K562 (cell line): ENCODE results near the gene TENM3. TPM values are rescaled to one million over a fixed set of nuclear protein-coding genes. Genes with fewer than 3 reads are reported as not detected.

Source experiments
- ATAC-seq: fragments of 200-7000 bp; cut with Tn5 transposase; 3 replicates; pipeline ENCODE4 v1.9.1; 2020; ENCODE audit warnings: moderate library complexity
- BruUV-seq: library from RNA; stranded (reverse); fragments of 400-500 nt; replicated peaks from 2 replicates; lab custom pipeline; 2021; lab: Mats Ljungman, UMichigan
- CTCF ChIA-PET: fragments of 300-600 bp; formaldehyde crosslinking; extraction: SDS; loops from one replicate; lab custom pipeline; 2021; ENCODE audit warnings: low intra/inter-chr PET ratio; lab: Yijun Ruan, JAX
- POLR2A ChIA-PET: fragments of 300-600, 350-650 bp; sonication (Branson Sonifier 250); formaldehyde crosslinking; extraction: SDS; loops from one replicate; lab custom pipeline; 2021; ENCODE audit warnings: antibody characterized with exemption, inconsistent platforms; lab: Yijun Ruan, JAX
- DNase-seq, 4 experiments: peaks; one replicate each; pipeline versions ENCODE4 v3.0.0 to v3.0.0-alpha.2; 2011 to 2018; ENCODE audit warnings: low spot score in 3 of 4, mixed read lengths in 3 of 4; ENCODE audit errors: extremely low read depth in 1 of 4
- FAIRE-seq: peaks from 2 replicates; lab custom pipeline; 2011; peaks lifted over from hg19 to GRCh38; lab: Jason Lieb, UNC
- H2AFZ ChIP-seq: 2 replicates; pipeline ENCODE4 v1.6.0; 2011; ENCODE audit warnings: low read depth, low read length, control low read depth, inconsistent platforms
- H3K27ac ChIP-seq: fragments of 200-600 bp; 3 replicates; pipeline ENCODE4 v1.8.0; 2011; ENCODE audit warnings: low read depth, mild to moderate bottlenecking, control low read depth, inconsistent platforms, low read length, moderate library complexity, mixed read lengths; ENCODE audit errors: extremely low read depth
- H3K27me3 ChIP-seq, 2 experiments: fragments of 300-600 bp in 1 of 2; 2 replicates in 1 of 2; 3 replicates in 1 of 2; pipeline versions ENCODE4 v1.6.0 to v1.8.0; 2011; ENCODE audit warnings: inconsistent platforms in 2 of 2, low read length in 2 of 2, mild to moderate bottlenecking in 1 of 2, mixed read lengths in 1 of 2, moderate library complexity in 1 of 2; ENCODE audit not compliant: control insufficient read depth in 2 of 2, insufficient read depth in 2 of 2
- H3K36me3 ChIP-seq: fragments of 300-600 bp; 3 replicates; pipeline ENCODE4 v1.8.0; 2011; ENCODE audit warnings: mild to moderate bottlenecking, low read length, inconsistent platforms; ENCODE audit not compliant: control insufficient read depth, insufficient read depth
- H3K4me1 ChIP-seq, 2 experiments: fragments of 200-600 bp in 1 of 2; replicated peaks in 1 of 2; 2 replicates in 1 of 2; 3 replicates in 1 of 2; pipeline versions ENCODE4 v1.5.1 to v1.8.0; 2011; ENCODE audit warnings: inconsistent platforms in 2 of 2, low read length in 2 of 2, mild to moderate bottlenecking in 1 of 2, mixed read lengths in 1 of 2, moderate library complexity in 1 of 2; ENCODE audit not compliant: control insufficient read depth in 2 of 2, insufficient read depth in 2 of 2
- H3K4me2 ChIP-seq: 2 replicates; pipeline ENCODE4 v1.6.1; 2011; ENCODE audit warnings: low read length, control low read depth, inconsistent platforms, mixed read lengths; ENCODE audit not compliant: insufficient read depth
- H3K4me3 ChIP-seq: fragments of 200-600 bp; sonication (generic), shearing (Covaris generic); 2 replicates; pipeline ENCODE4 v1.5.1; 2016; ENCODE audit warnings: control low read depth, inconsistent platforms
- H3K79me2 ChIP-seq: fragments of 200-600 bp; 3 replicates; pipeline ENCODE4 v1.8.0; 2011; ENCODE audit warnings: low read length, inconsistent platforms; ENCODE audit not compliant: control insufficient read depth, insufficient read depth
- H3K9ac ChIP-seq, 2 experiments: 2 replicates each; pipeline versions ENCODE4 v1.6.0 to v1.6.1; 2011; ENCODE audit warnings: low read depth in 2 of 2, low read length in 2 of 2, control low read depth in 1 of 2, inconsistent platforms in 1 of 2, mild to moderate bottlenecking in 1 of 2, mixed read lengths in 1 of 2; ENCODE audit not compliant: insufficient read depth in 1 of 2
- H3K9me1 ChIP-seq: one replicate; pipeline ENCODE4 v1.6.0; 2011; ENCODE audit warnings: inconsistent platforms, mild to moderate bottlenecking, low read length, moderate library complexity; ENCODE audit not compliant: control insufficient read depth, insufficient read depth
- H3K9me3 ChIP-seq: replicated peaks from 2 replicates; pipeline ENCODE4 v1.5.1; 2011; ENCODE audit warnings: low read depth, low read length, inconsistent platforms; ENCODE audit not compliant: control insufficient read depth, insufficient read depth
- H4K20me1 ChIP-seq: replicated peaks from 2 replicates; pipeline ENCODE4 v1.6.1; 2011; ENCODE audit warnings: low read length, inconsistent platforms, mixed read lengths; ENCODE audit not compliant: control insufficient read depth, insufficient read depth
- FOXJ3 ChIP-seq: sonication (generic); formaldehyde crosslinking; IDR thresholded peaks from 2 replicates; pipeline ENCODE4 v1.4.0; 2020; ENCODE audit warnings: mild to moderate bottlenecking, missing genetic modification reagents
- HBP1 ChIP-seq: fragments of 450-650 bp; formaldehyde crosslinking; IDR thresholded peaks from 2 replicates; pipeline ENCODE4 v1.4.0; 2022; ENCODE audit warnings: missing genetic modification characterization
- NCOA2 ChIP-seq, 2 experiments: fragments of 450-650 bp; IDR thresholded peaks; 2 replicates each; pipeline ENCODE4 v1.6.1; 2018; ENCODE audit warnings: mild to moderate bottlenecking in 2 of 2, moderate library complexity in 1 of 2; ENCODE audit not compliant: partially characterized antibody in 2 of 2
- PATZ1 ChIP-seq: fragments of 250-450 bp; sonication (Bioruptor Pico); IDR thresholded peaks from 2 replicates; pipeline ENCODE4 v1.5.0; 2020; ENCODE audit warnings: mild to moderate bottlenecking, borderline replicate concordance
- ZZZ3 ChIP-seq: fragments of 450-650 bp; IDR thresholded peaks from 2 replicates; pipeline ENCODE4 v1.6.1; 2016; ENCODE audit warnings: antibody characterized with exemption, mild to moderate bottlenecking, moderate library complexity
- WGBS: fragments of 100-300 bp; shearing (Covaris generic); methylation state at CpG from one replicate; pipeline ENCODE4 v1.1.6; 2016; ENCODE audit warnings: low coverage, mixed read lengths; ENCODE audit not compliant: insufficient coverage; ENCODE audit errors: missing lambda C conversion rate; 5-methylcytosine and 5-hydroxymethylcytosine counted together
- in situ Hi-C: fragments of 300-500 bp; cut with MboI; formaldehyde crosslinking; loops from 4 replicates; pipeline ENCODE4 v1.15.0; 2018; ENCODE audit warnings: inconsistent platforms, mixed read lengths
- intact Hi-C: fragments of 100-400 bp; cut with micrococcal nuclease; formaldehyde crosslinking; loops from 2 replicates; pipeline ENCODE4 v1.14.2; 2022
- polyA plus RNA-seq, 8 experiments: library from polyadenylated mRNA; depleted of rRNA in 4 of 8; stranded (reverse) in 5 of 8; unstranded in 3 of 8; fragments of >200 nt; fragmentation: Nextera tagmentation in 2 of 8; fragmentation: Illumina TruSeq in 1 of 8; extraction: Ambion mirVana in 2 of 8; extraction: Trizol in 1 of 8; gene quantifications; 2 replicates each; pipeline versions ENCODE4 v1.2.1 to v1.2.3, GENCODE V29; 2011 to 2014; ENCODE audit warnings: inconsistent platforms in 1 of 8, missing spikeins in 1 of 8
- total RNA-seq, 7 experiments: library from RNA; depleted of rRNA in 6 of 7; stranded (reverse); fragments of >200 nt in 6 of 7; fragmentation: Illumina TruSeq in 2 of 7; extraction: Trizol in 2 of 7; gene quantifications; 2 replicates each; pipeline versions ENCODE4 v1.2.1 to v1.2.3, GENCODE V29; 2011 to 2021; ENCODE audit warnings: low replicate concordance in 1 of 7
- TF ChIP-seq, protein P1 (sequence below): IDR thresholded peaks from 3 replicates; pipeline ENCODE4 v1.6.1; 2011; ENCODE audit warnings: borderline replicate concordance, mild to moderate bottlenecking; ENCODE audit not compliant: insufficient read length, insufficient read depth

The TENM3 gene
- total and polyA plus RNA-seq, 9 of the 15 experiments (the other 6 are each of a cell fraction or from before 2014, with no cell fraction given) = 0.01 to 0.02 TPM; not detected in 7

GRCh38 chr4:182491719-182492118 lies 248.5 kb downstream of the TENM3 start (continued):
- no peak for TF ChIP-seq PATZ1 (CRISPR knock-in tag)

GRCh38 chr4:182492423-182492822 lies 249.2 kb downstream of the TENM3 start:
- Histone ChIP-seq H3K36me3 (no peaks in the 10 kb centered on the region), H4K20me1 (no peaks in the 10 kb centered on the region), H3K9me3 (no peaks in the 10 kb centered on the region), H3K4me2 (no peak overlapping the region), H3K27ac (no peak overlapping the region), H3K9ac (no peak overlapping the region), H3K4me1 (no peaks in the 10 kb centered on the region), H3K9me1 (no peaks in the 10 kb centered on the region), H3K4me3 (no peak overlapping the region), H3K79me2 (no peaks in the 10 kb centered on the region), H2AFZ (no peak overlapping the region), H3K27me3 (no peaks in the 10 kb centered on the region)
- FAIRE-seq (no peak), ATAC-seq (no peak), DNase-seq (no peak)
- 0% methylated on average over 3 of the region's 3 CpGs for WGBS
- ChIA-PET POLR2A (no interaction called here), CTCF (no interaction called here)
- intact Hi-C loops (no loop called here), in situ Hi-C loops (no loop called here)
- TF ChIP-seq FOXJ3 (CRISPR knock-in tag) = no peak
- TF ChIP-seq ZZZ3 = no peak
- TF ChIP-seq NCOA2 (IDR thresholded peaks at IDR 0.05; ENCODE audit: partially characterized antibody in 2 of 2) = no peak
- no peak for TF ChIP-seq HBP1
- TF ChIP-seq, protein P1, sequence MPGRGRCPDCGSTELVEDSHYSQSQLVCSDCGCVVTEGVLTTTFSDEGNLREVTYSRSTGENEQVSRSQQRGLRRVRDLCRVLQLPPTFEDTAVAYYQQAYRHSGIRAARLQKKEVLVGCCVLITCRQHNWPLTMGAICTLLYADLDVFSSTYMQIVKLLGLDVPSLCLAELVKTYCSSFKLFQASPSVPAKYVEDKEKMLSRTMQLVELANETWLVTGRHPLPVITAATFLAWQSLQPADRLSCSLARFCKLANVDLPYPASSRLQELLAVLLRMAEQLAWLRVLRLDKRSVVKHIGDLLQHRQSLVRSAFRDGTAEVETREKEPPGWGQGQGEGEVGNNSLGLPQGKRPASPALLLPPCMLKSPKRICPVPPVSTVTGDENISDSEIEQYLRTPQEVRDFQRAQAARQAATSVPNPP = no peak
- no TSS peak for BruUV-seq
